Bronchial epithelial cell (primary cell): ENCODE measurements around the gene CALCR. TPM values are rescaled to one million over a fixed set of nuclear protein-coding genes. Genes with fewer than 3 reads are reported as not detected.
A peak's percentile ranks its signal among the peaks of the same experiment; 100 is the strongest.

Source experiments
- DNase-seq: peaks from one replicate; pipeline ENCODE4 v3.0.0-alpha.2; 2010; ENCODE audit warnings: low read depth
- FAIRE-seq: peaks from 2 replicates; lab custom pipeline; 2011; peaks lifted over from hg19 to GRCh38; lab: Jason Lieb, UNC
- H3K27me3 ChIP-seq: 2 replicates; pipeline ENCODE4 v1.5.1; 2011; ENCODE audit warnings: low read length; ENCODE audit not compliant: control insufficient read depth, insufficient read depth
- H3K36me3 ChIP-seq: 2 replicates; pipeline ENCODE4 v1.5.1; 2011; ENCODE audit warnings: low read length; ENCODE audit not compliant: control insufficient read depth, insufficient read depth
- H3K4me3 ChIP-seq: 2 replicates; pipeline ENCODE4 v1.5.1; 2011; ENCODE audit warnings: mild to moderate bottlenecking, low read depth, low read length, control low read depth
- total RNA-seq: library from RNA; depleted of rRNA; stranded (reverse); fragments of >200 nt; gene quantifications from 2 replicates; pipeline ENCODE4 v1.2.1, GENCODE V29; 2014
- TF ChIP-seq, protein P1 (sequence below): IDR thresholded peaks from 2 replicates; pipeline ENCODE4 v1.5.1; 2011; ENCODE audit warnings: mild to moderate bottlenecking, moderate library complexity, low read length, control low read depth, inconsistent platforms; ENCODE audit not compliant: insufficient read depth, severe bottlenecking

Gene CALCR
- total RNA-seq, 1 donor from 2014 or later: not detected

DNA sequence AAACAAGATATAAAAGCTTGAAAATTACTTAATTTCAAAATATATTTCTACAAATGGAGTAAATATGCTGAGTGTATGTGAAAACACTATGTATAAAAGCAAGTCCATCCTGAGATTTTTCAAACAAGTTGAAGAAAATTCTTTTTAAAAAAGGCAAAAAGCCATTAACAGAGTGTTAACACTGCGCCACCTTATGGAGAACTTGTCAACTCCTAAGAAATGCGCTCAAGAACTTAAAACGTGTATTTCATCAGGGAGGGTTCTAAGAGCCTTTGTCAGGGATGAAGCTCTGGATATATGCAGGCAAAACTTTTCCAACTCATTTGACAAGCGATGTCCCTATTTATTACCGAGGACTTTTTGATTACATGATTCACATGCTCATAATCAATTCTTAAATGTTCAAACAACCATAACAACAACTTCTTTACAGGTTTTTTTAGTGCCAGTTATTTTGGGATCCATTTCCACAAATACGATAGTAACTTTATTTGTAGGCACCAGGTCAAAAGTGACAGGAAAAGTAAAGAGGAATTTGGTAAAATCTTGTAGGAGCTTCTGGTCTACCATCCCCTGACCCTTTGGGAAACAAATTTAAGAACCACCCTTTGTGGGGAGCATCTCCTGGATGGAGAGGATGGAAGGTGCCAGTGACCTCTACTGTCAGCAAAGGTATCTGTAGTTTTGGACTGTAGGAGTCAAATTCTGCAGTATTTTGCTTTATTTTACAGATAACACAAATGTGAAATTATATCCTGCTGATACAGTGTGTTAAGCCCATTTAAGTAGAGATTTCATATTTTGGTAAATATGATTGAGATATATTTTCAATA, 23.2 kb downstream of the CALCR start:
- Histone ChIP-seq H3K27me3 (no peaks in the 10 kb centered on the region), H3K36me3 (no peaks in the 10 kb centered on the region), H3K4me3 (no peak overlapping the region)
- DNase-seq: peak; percentile 58
- no peak for FAIRE-seq
- TF ChIP-seq, protein P1, sequence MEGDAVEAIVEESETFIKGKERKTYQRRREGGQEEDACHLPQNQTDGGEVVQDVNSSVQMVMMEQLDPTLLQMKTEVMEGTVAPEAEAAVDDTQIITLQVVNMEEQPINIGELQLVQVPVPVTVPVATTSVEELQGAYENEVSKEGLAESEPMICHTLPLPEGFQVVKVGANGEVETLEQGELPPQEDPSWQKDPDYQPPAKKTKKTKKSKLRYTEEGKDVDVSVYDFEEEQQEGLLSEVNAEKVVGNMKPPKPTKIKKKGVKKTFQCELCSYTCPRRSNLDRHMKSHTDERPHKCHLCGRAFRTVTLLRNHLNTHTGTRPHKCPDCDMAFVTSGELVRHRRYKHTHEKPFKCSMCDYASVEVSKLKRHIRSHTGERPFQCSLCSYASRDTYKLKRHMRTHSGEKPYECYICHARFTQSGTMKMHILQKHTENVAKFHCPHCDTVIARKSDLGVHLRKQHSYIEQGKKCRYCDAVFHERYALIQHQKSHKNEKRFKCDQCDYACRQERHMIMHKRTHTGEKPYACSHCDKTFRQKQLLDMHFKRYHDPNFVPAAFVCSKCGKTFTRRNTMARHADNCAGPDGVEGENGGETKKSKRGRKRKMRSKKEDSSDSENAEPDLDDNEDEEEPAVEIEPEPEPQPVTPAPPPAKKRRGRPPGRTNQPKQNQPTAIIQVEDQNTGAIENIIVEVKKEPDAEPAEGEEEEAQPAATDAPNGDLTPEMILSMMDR: peak; percentile 59

DNA sequence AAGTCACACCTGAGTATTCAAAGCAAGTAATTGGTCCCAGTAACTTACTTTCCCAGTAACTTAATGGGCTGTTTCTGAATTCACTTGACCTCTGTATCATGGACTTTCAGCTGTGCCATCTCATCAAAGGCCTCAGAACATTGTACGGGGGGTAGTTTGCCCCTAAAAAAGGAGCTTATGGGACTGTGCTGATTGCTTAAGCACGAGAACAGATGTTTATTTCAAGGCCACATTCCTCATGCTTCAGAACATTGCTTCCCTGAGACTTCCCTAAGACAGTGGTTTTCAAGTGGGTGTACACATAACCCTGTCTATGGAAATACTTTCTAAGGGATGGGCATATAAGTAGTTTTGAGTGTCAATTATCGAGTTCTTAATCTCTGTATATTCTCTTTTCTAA, 26.8 kb downstream of the CALCR start:
- Histone ChIP-seq H3K4me3 (no peak overlapping the region), H3K36me3 (no peaks in the 10 kb centered on the region), H3K27me3 (no peaks in the 10 kb centered on the region)
- FAIRE-seq (no peak), DNase-seq (no peak)
- TF ChIP-seq, protein P1: no peak

DNA sequence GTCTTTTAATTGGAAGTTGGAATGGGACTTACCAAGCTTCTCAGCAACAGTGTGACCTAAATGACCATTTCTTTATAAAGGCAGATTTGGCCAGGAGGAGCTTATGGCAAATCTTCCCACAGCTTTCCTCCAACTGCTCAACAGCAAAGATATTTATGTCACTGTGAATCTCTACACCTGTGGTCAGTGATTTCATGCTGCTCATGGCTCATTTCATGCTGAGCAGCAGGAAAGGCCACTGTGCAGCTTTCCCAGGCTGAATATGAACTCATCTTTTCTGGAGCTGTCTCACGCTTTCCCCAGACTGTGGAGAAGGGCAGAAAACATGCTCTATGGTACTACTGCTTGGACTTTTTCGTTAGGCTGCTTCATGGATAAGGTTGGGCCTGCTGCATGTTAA, 29.8 kb downstream of the CALCR start:
- DNase-seq (no peak), FAIRE-seq (no peak)
- Histone ChIP-seq H3K4me3 (no peak overlapping the region), H3K36me3 (no peaks in the 10 kb centered on the region), H3K27me3 (no peaks in the 10 kb centered on the region)
- TF ChIP-seq, protein P1: no peak

DNA sequence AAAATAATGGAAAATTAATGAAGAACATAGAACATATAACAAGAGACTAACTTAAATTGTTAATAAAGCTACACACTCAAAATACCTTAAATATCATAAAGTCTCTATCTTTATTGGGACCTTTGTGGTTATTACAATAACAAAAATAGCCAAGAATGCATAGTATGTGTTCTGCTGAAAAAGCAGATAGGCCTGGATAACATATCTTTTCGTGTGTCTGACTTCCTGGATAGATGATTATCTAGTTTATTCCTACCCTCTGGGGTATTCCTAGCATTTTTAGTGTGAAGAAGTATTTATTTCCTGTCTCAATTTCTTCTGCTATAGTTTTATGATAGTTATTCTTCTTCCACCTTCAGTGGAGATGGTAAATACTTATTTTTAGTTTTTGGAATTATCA, 36.5 kb downstream of the CALCR start:
- no peak overlapping the region for H3K4me3 ChIP-seq
- DNase-seq (no peak), FAIRE-seq (no peak)
- no peaks in the 10 kb centered on the region for H3K36me3 ChIP-seq
- TF ChIP-seq, protein P1: no peak
- no peaks in the 10 kb centered on the region for H3K27me3 ChIP-seq

DNA sequence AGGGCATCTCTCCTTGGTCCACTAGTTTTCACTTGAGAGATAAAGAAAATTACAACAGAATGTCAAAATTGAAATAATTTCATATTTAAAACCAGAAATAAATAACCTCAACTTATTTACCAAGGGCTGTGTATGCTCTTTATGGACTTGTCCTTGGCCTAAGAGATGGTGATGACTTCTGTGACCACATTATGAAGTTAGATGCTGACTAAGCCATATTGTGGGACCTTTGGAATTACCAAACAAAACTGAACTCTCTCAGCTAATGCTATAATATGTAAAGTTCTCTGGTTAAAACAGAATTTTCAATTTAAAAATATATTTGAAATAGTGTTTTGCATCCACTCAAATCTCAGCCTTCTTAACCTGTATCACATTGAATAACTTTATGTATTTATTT, 38.9 kb downstream of the CALCR start:
- no peaks in the 10 kb centered on the region for H3K27me3 ChIP-seq

More for the DNA sequence above, 38.9 kb downstream of the CALCR start:
- FAIRE-seq: no peak
- H3K4me3 ChIP-seq: no peak overlapping the region
- TF ChIP-seq, protein P1: no peak
- no peak for DNase-seq
- no peaks in the 10 kb centered on the region for H3K36me3 ChIP-seq
